ENCODE results near the gene SASH1. TPM values are rescaled to one million over a fixed set of nuclear protein-coding genes. Genes with fewer than 3 reads are reported as not detected.

The SASH1 gene
- total RNA-seq, 1 experiment from 2014 or later = 33.2 TPM

DNA sequence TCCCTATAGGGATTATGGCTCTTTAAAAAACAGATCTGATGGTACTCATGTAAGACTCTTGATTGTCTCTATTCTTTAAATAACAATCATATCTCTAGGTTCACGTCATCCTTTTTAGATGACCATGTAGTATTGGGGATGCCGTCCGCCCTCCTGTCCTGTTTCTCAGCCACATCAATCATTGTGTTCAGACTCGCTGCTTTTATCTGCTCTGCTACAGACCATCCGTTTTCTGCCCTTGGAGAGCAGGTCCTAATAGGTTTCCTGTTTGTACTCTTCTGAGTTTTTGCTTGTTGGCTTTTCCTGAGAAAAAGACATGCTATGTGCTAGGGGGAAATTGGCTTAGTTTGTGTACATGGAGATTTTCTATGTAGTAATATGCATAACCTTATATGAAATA, 76.8 kb downstream of the SASH1 start:
- Histone ChIP-seq H3K23me2 (ENCODE audit: insufficient read length, low read depth, low read length, poor library complexity, severe bottlenecking) (no peaks in the 10 kb centered on the region), H3K23ac (ENCODE audit: insufficient read length, low read depth, low read length) (no peak overlapping the region), H4K5ac (ENCODE audit: insufficient read length, low read depth, low read length) (no peak overlapping the region), H3K79me1 (ENCODE audit: insufficient read depth, low read depth, low read length, poor library complexity, severe bottlenecking) (no peaks in the 10 kb centered on the region), H3K79me2 (ENCODE audit: insufficient read depth, low read length) (no peaks in the 10 kb centered on the region), H2BK12ac (ENCODE audit: insufficient read length, low read depth, low read length) (no peak overlapping the region), H2BK15ac (ENCODE audit: low read depth, low read length) (no peak overlapping the region), H3K14ac (ENCODE audit: insufficient read depth, low read length) (no peak overlapping the region), H3K18ac (ENCODE audit: insufficient read length, low read depth, low read length) (no peak overlapping the region), H3K4ac (ENCODE audit: low read depth, low read length) (no peak overlapping the region), H4K20me1 (ENCODE audit: control insufficient read depth, insufficient read depth, insufficient read length) (no peaks in the 10 kb centered on the region), H3K9ac (ENCODE audit: extremely low read depth, insufficient read length, low read length) (no peak overlapping the region), H3K9me3 (ENCODE audit: control insufficient read depth, low read depth, low read length) (no peaks in the 10 kb centered on the region), H2BK5ac (ENCODE audit: insufficient read length, low read length) (no peak overlapping the region), H3K27ac (ENCODE audit: insufficient read length, low read depth, low read length) (no peak overlapping the region), H2AK5ac (ENCODE audit: insufficient read length, low read length) (no peak overlapping the region), H3K4me2 (ENCODE audit: insufficient read depth, insufficient read length, low read length) (no peak overlapping the region), H2BK120ac (ENCODE audit: low read depth, low read length, poor library complexity, severe bottlenecking) (no peak overlapping the region), H4K8ac (replicated peaks; ENCODE audit: insufficient read length, low read depth, low read length) (no peak overlapping the region), H2BK20ac (ENCODE audit: low read depth, low read length, poor library complexity, severe bottlenecking) (no peak overlapping the region), H3K4me1 (ENCODE audit: insufficient read depth, low read length) (no peaks in the 10 kb centered on the region; the same call in 1 of the 2 replicates), H4K91ac (ENCODE audit: insufficient read length, low read depth, low read length) (no peak overlapping the region), H3K56ac (ENCODE audit: insufficient read length, low read depth, low read length) (no peak overlapping the region), H2AFZ (ENCODE audit: low read length) (no peak overlapping the region), H3K27me3 (ENCODE audit: insufficient read depth, low read length) (no peaks in the 10 kb centered on the region), H3T11ph (ENCODE audit: low read length) (no peak overlapping the region)
- no peaks in the 10 kb centered on the region for H3K4me1 Mint-ChIP-seq
- H3K9me3 Mint-ChIP-seq = no peaks in the 10 kb centered on the region
- TF ChIP-seq, protein P1, sequence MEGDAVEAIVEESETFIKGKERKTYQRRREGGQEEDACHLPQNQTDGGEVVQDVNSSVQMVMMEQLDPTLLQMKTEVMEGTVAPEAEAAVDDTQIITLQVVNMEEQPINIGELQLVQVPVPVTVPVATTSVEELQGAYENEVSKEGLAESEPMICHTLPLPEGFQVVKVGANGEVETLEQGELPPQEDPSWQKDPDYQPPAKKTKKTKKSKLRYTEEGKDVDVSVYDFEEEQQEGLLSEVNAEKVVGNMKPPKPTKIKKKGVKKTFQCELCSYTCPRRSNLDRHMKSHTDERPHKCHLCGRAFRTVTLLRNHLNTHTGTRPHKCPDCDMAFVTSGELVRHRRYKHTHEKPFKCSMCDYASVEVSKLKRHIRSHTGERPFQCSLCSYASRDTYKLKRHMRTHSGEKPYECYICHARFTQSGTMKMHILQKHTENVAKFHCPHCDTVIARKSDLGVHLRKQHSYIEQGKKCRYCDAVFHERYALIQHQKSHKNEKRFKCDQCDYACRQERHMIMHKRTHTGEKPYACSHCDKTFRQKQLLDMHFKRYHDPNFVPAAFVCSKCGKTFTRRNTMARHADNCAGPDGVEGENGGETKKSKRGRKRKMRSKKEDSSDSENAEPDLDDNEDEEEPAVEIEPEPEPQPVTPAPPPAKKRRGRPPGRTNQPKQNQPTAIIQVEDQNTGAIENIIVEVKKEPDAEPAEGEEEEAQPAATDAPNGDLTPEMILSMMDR (conservative IDR thresholded peaks at IDR 0.05) = no peak
- H3K27me3 Mint-ChIP-seq (ENCODE audit: low read depth) = no peaks in the 10 kb centered on the region
- no CpG with 5 or more reads among the region's 5 CpGs for WGBS (ENCODE audit: extremely low coverage, insufficient read length, low lambda C conversion rate)
- H3K36me3 Mint-ChIP-seq (ENCODE audit: insufficient read depth in 1 of 3, low read depth in 3 of 3) = no peaks in the 10 kb centered on the region
- no peak overlapping the region for H3K4me3 Mint-ChIP-seq
- H3K27ac Mint-ChIP-seq = no peak overlapping the region
- no peak for DNase-seq
